Raji (cell line): ENCODE results near the gene HYAL3.

Experiments
- POLR2A ChIP-seq: IDR thresholded peaks from 2 replicates; pipeline ENCODE4 v1.6.1; 2011; ENCODE audit warnings: low read depth, low read length, control low read depth; ENCODE audit not compliant: insufficient read depth

The HYAL3 gene

GRCh38 chr3:50336452-50337174 lies 37.4 kb upstream of the HYAL3 start:
- no peak for TF ChIP-seq POLR2A

DNA sequence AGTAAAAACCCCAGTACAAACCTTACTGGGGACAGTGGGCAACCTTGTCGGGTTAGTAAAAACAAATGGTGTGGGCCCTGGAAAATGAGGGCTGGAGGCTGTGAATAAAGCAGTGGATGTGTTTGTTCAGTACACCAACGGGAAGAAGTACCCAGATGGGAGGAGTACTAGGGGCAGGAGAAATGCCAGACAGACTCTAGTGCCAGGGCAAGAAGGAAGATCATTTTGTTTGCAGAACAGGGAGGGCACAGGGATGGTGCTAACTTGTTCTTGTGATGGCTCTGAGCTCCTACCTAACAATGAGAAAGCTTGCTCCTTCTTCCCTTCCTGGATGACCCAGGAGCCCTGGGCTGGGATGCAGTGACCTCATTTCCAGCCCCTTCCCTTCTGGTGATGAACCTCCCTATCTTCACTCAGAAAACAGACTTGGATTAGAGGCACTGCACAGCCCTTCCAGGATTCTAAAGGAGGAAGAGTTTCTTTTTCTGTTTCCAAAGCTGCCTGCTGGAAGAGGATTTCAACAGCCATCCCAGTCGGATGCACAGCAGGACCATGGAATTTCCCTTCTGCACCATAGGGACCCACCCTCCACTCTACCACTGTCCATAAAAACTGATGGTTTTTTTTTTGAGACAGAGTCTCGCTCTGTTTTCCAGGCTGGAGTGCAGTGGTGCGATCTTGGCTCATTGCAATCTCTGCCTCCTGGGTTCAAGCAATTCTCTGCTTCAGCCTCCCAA lies 35.3 kb upstream of the HYAL3 start:
- no peak for TF ChIP-seq POLR2A

DNA sequence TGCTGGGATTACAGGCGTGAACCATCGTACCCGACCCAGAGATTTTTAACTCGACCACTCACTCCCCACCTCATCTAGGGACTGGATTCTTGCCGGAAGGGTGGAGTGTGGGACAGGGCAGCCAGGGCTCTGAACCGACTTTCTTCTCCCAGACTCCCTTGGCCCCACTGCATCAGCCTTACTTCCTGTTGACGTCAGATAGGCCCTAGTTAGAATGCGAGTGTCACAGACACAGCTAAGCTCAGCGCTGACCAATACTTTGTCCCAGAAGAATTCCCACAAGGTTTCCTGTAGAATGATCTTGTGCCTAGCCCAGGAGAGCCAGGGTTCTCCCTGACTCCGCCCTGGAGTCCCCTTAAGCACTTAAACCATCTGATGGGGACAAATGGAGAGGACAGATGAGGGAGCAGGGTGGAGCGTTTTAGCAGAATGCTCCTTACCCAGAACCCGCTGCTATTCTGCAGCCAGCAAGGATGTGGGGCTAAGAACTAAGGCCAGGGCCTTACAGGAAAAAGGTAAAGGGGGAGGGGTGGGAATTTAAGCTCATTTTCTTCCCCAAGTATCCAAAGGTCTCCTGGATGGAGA lies 34.6 kb upstream of the HYAL3 start:
- no peak for TF ChIP-seq POLR2A

DNA sequence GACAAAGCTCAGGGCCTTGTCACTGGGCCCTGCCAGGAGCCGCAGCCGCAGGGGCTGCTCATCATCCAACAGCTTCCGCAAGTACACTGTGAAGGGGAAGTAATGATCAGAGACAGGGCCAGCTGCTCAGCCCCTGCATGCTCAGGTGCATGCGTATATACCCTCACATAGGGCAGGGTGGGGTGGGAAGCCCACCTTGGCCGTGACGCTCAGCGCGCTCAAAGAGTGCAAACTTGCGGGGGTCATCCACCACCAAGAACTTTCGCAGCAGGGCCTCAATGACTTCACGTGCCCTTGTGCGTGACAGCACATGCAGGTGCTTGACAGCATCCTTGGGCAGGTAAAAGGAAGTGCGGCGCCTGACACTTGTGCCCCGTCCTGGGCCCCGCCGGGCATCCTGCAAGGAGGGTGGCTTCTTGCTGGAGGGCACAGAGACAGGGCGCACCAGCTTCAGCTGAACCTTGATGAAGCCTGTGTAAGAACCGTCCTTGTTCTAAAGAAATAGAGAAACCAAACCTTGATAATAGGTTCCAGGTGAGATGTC lies 32.2 kb upstream of the HYAL3 start:
- no peak for TF ChIP-seq POLR2A

DNA sequence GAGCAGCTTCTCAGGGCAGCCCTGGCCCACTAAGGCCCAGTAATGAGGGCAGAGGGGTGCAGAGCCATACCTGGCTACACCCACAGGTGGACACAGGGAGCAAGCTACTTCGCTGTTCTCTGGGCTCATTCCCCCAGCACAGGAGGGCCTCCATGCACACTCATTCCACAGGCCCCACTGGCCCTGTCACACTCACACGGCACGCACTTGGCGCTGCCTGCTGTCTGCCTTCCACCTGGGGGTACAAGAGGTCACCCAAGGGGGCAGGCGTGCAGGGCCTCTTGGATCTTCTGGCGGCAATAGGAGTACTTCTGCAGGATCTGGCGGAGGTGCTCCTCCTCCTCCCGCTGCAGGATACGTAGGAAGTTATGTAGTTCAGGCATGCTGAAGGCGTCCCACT lies 31.1 kb upstream of the HYAL3 start:
- no peak for TF ChIP-seq POLR2A

GRCh38 chr3:50327943-50328691 lies 28.9 kb upstream of the HYAL3 start, which contains the start of gene TUSC2:
TSS of gene TUSC2 (minus strand) at chr3:50328223. CDS start at chr3:50328099, 124 bp downstream.
- peak; percentile 80 for TF ChIP-seq POLR2A

DNA sequence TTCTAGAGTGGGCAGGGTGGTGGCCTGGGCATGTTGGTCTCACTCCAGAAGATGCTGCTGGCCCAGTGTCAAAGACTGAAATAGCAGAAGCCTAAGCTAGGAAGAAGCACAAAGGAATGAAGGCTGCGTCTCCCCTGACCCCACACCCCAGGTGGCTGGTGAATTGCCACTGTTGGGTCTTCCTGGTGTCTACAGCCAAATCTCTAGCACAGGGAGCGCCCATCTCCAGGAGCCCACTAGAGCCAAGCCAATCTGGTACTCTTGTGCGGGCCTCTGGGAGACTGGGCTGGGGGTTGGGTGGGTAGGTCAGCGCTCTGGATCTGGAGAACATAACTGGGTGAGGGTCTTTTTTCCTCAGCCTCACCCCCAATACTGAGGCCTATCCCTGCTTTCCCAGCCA lies 27.9 kb upstream of the HYAL3 start:
- TF ChIP-seq POLR2A, result no peak

DNA sequence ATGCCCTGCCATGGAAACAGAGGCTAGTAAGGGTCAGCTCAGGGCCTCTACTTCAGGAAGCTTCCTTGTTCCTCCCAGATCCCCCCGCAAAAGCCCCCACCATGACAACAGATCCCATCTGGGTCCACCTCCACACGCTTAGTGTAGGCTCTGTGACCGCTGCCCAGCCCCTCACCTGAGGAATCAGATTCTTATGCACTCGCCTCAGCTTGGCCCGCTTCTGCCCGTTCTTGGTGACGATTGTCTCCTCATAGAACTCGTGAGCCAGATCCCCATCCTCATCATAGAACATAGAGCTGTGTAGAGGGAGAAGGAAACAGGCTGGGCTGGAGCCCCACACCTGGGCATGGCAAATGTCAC lies 27.0 kb upstream of the HYAL3 start:
- TF ChIP-seq POLR2A, result no peak

DNA sequence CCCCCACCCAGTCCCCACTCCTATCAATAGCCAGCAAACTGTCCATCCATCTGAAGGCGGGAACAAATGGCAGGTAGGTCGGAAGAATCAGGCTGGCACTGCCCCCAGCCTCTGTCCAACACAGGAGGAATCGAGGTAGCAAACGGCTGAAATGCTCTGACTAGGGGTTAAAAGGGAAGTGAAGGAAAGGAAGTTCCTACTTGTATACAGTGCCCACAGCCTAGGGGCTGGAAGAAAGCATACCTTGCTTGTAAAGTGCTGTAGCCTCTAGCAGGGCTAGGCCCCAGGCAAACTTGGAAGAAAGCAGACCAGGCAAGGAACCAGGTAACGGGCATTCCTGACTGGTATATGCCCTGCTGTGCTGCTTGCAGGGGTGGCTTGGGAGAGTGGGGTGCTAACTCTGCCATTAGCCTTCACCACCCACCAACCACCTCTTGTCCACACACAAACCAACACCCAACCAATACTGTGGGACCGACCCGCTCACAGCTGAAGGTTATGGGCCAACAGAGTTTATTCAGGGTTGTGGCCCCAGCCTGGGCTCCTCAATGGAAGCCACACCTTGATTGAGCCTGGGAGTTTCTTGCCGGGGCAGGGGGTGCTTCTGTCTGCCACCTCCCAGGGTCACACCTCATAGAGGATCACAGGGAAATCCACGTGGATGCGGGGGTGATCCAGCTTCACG lies 26.4 kb upstream of the HYAL3 start:
- no peak for TF ChIP-seq POLR2A

GRCh38 chr3:50325113-50325480 lies 25.9 kb upstream of the HYAL3 start:
- no peak for TF ChIP-seq POLR2A

- no peak for TF ChIP-seq POLR2A
These were observed 25.3 kb upstream of the HYAL3 start for GRCh38 chr3:50324351-50325112.

- TF ChIP-seq POLR2A, result no peak
These were observed 24.5 kb upstream of the HYAL3 start for GRCh38 chr3:50323614-50324199.

DNA sequence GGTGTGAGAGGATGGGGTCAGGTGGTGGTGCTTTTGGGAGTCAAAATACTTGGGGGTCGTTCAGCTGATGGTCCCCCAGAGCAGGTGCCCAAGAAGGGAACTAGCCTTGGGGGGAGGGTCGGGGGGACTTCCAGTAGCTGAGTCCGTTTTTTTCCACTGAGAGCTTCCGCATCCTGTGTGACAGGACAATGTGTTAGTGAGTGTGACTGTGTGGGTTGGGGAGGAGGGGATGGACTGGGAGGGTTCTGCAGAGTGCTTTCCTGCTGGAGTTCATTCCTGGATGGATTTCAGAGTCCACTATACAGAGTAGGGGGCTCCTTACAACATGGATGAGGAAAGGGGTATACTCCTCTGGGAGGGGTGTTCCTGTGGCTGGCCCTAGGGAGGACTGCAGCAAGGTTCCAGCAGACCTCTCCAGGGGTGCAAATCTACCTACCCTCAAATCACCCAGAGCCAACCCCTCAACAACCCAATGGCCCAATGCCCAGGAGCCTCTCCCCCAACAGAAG lies 23.9 kb upstream of the HYAL3 start:
- TF ChIP-seq POLR2A, result no peak
